NOMO-1 treated with dmso at 0.1 percent for 144 hours (cell line): ENCODE measurements around the gene KCTD1.
"Not testable (repeated sequence)": the region's sequence is repeated elsewhere in the genome, so short reads cannot be mapped to it uniquely, and the experiment has no call there.

Source experiments
- DNase-seq: peaks from one replicate; lab custom pipeline; 2025; ENCODE audit not compliant: unreplicated experiment; lab: John Stamatoyannopoulos, UW

The KCTD1 gene

DNA sequence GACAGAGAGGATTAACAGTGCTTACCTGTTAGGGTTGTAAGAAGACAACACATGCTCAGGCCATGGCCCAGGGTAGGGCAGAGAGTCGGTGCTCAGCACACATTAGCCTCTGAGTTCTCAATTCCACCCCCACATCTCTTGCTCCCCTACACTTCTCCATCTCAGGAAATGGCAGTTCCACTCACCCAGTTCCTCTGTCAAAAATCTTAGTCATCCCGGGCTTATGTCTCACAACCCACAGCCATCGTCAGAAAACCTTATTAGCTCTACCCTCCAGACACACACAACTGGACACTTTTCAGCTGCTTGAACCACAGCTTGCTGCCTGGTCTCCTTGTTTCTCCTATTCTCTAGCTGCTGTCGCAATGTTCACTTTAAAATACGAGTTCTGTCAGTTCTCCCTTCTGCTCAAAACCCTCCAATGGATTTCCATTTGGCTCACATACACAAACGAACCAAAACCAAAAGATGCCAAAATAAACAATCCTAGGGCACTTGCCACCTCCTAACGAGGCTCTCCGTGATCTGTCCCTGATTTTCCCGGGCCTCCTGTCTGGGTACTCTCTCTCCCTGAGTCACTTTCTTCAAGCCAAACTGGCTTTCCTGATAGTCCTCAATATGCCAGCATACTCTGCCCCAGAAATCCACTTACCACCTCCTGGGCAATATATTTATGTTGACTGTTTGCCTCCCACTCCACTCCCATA, 89.7 kb downstream of the KCTD1 start:
- peak; percentile 65 for DNase-seq

DNA sequence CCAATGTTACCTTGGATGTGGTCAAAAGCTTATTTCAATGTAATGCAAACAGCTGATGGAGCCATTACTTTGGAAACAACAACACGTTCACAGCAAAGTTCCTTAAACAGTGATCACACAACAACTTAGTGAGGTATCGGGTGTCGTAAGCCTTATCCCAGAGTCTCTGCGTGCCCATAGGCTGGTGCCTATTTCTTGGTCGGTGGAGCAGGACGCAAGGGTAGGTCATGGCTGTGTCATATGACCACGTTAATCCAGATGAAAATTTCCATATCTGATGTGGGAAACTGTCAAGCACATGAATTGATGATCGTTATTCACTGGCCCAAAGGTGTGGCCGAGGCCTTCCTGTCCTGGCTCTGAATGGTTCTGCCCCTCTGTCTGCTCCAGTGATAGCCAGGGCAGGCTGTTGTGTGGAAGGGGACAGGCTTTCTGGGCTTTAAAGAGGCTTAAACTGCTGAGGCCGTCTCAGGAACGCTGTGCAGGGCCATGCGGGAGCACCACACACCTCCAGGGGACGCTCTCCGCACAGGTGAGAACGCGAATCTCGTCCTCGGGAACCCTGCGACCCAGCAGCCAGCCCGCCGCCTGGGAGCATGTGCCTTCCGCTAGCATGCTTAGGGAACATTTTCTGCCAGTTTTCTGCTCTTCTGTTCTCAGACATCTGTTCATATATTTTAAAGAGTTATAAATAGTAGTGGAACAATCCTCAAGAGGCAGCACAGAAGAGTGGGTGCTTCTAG, 90.6 kb downstream of the KCTD1 start:
- DNase-seq = no peak

DNA sequence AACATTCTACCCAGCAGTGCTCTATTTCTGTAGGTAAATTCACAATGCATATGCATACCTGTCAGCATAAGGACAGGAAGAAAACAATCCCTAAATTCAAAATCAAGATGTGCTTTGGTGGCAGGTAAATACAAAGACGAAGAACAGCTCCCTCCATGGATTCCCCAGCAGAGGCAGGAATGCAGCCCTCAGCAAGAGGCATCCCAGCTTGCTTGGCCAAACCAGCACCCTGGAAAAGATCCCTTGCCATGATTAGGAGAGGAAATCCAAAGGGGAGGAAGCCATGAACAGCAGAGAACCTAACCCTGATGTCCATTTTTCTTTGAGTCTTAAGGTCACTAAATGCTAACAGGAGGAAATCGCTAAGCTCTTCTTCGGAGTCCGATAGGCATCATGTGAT, 91.2 kb downstream of the KCTD1 start:
- no peak for DNase-seq

DNA sequence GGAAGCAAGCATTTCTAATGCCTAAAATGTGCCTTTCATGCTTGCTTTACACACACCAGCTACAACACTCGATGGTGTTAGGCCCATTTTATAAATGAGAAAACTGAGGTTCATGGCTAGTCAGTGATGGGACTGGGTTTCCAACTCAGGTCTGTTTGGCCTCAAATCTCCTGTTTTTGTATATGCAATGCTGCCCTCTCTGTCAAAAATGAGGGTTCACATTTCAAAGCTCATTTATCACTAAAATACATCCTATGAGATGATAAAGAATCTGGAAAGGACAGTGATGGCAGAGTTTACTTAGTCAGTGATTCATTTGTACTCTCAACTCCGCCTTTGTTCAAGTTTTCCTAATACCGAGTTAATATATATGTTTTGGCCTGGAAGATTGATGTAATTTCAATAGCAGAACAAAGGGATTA, 92.3 kb downstream of the KCTD1 start:
- DNase-seq = no peak

DNA sequence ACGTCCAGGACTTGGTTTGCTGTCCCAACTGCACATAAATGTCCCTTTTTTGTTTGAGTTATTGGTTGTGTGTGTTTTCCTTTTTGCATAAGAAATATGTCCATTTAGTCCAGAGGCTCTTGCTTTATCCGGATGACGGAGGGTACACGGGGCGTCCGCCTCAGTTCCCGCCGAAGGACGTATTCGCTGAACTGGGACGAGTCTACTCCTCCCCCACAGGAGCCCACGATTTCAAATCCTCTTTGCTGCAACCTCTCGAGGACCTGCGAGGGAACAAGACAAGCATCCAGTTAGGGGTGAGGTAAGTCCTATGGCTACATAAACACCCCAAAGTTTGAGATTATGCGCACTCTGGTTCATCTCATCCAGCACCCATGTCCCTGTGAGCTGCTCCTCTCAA, 92.7 kb downstream of the KCTD1 start:
- no peak for DNase-seq

DNA sequence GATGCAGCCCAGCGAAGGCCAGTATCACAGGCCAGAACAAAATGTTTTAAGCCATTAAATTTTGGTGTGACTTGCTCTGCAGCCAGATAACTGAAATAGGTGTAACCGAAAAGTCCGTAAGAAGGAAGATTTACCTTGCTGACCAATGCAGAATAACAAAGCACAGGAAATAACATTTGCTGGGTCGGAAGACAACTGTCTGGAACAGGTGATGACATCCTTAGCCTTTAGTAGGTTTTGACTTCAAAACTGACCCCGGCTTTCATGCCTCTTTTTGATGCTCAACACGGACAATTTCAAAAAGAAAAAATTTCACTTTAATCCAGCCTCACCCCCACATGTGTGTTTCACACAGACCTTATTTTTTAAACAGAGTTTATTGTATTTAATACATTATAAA, 93.7 kb downstream of the KCTD1 start:
- no peak for DNase-seq

DNA sequence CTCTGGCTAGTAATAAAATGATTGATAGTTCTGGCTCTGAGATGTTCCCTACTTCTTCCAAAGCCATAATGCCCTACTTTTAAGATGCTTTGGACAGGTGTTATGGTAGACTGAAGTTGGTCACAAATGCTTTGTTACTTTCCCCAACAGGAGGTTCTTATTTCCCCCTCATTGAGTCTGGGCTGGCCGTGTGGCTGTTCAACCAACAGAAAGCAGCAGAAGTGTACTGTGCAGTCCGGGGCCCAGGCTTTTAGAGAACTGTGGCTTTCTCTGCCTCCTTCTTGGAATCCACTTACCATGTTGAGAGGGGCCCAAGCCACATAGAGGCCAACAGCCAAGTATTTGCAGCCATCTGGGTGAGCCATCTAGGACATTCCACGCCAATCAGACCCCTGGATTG, 94.2 kb downstream of the KCTD1 start:
- no peak for DNase-seq

DNA sequence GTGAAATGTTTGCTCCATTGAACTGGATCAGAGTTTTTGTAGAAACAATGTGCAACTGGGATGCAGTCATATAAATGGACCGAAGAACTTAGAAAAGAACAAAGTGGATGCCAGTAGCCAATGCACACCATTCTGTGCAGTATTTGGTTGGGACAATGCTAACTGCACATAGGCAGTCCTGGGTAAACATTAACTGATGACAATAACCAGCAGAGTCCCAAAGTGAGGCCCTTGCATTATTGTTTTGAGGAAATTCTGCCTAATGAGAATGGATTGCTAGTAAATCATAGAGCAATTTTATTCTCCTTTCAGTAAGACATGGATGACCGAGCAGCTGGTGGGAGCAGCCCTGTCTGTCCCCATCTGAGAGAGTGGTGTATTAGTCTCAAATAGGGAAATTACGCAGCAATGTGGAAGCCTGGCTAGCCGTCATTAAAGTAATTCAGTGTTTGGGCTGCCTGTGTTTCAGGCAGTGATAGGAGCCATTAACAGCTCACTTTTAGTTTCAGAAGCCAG, 94.9 kb downstream of the KCTD1 start:
- no peak for DNase-seq

DNA sequence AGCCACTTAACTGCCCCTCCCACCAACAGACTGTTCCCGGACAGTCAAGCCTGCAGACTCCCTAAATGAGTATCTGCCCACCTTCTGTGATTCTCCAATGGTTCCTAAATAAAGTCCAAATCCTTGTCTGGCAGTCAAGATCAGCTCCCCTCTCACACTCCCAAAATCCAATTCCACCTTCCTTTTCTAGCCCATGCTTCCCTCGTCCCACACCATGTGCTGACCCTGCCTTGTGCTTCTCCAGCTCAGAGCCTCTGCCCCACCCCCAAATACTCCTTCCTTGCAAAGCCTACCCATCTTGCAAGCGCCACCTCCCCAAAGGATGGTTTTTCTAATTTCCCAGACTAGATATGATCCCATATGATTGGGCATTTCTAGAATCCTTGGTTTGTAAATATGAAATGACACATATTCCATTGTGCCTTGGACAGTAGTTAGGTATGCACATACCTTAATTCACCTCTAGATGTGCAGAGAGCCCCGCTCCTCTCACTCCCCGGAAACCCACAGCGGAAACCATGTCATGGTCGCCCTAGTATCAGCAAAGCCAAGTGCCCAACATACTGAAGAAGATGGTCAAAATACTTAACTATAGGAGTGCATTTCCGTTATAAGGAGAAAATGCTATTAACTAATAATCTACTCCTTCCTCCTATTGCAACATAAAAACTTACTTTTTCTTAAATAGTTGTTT, 97.2 kb downstream of the KCTD1 start:
- no peak for DNase-seq

DNA sequence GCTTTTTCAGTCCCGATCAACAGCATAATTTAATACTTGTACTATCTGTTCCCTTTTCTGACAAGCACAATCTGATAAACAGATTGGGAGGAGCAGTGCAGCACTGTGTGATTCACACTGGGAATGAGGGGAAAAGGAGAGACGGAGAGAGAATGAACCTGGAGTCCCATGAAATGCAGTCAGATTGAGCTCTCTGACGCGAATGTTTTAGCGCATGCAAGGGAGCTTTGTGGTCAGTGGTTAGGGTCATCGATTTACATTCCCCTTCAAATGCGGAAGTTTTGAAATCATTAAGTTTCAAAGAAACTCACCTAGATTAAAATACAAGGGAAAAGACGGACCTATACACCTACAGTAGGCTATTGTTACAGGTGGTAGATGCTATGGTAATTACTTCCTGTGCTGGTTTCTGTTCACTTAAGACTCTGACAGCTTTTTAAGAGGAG, 99.6 kb downstream of the KCTD1 start:
- DNase-seq = no peak

DNA sequence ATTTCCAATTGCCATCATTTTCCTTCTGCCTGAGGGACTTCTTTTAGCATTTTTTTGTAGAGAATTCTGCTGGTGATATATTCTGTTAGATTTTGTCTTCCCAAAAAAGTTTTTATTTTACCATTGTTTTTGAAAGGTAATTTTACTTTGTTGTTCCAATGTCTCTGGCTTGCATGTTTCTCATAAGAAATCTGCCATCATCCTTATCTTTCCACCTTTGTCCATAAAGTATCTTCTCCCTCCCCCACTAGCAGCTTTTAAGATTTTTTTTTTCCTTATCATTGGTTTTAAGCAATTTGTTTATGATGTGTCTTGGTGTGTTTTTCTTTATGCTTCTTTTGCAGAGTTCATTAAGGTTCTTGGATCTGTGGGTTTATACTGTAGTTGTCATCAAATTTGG, 104.5 kb downstream of the KCTD1 start:
- DNase-seq = no peak

DNA sequence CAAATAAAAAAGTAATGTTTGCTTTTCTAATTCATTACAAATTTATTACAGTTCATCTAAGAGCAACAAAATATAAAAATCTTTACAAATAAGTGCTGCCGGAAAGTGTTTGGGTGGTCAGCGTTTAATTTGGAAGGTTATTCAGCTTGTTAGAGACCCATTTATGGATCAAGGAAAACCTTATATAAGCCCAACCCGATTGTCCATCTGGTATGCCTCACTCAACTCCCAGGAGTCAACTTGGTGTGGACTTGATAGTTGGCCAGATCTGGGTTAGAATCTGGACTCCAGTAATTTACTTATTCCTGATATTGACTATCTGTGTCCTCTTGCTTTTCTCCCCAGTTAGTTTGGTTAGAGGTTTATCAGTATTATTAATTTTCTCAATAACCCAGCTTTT, 106.2 kb downstream of the KCTD1 start:
- no peak for DNase-seq

DNA sequence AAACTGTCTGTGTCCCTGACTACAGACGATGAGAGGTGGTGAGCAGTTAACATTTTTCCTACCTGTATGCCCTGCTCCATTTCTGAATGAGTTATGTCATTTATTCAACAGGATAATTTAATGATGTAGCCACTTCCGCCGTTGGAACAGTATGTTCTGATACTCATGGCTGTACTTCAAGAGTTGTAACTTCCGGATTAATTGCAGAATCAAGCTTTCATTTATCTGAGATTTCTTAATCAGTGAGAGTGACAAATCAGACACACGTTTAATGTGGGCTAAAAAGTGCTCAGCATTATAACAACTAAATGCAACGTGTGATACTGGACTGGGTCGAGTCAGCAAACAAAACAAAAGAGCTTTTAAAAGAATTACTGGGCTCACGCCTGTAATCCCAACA, 107.7 kb downstream of the KCTD1 start:
- DNase-seq = no peak

DNA sequence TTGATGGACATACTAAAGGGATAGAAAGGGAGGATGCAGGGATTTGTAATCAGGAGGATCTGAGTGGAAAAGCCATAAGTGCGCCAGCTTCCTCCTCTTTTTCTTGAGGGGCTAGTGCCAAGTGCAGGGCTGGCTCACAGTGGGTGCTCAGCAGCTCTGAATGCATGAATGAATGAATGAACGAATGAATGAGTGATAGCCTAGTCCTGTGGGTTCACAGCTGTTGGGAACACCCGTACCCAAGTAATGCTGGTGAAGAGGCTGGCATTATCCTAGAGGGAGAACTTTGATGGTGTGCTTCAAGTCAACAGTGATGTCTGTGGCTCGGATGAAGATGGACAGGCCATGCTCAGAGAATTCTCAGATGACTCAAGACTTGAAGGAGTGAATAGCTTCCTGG, 108.8 kb downstream of the KCTD1 start:
- no peak for DNase-seq

DNA sequence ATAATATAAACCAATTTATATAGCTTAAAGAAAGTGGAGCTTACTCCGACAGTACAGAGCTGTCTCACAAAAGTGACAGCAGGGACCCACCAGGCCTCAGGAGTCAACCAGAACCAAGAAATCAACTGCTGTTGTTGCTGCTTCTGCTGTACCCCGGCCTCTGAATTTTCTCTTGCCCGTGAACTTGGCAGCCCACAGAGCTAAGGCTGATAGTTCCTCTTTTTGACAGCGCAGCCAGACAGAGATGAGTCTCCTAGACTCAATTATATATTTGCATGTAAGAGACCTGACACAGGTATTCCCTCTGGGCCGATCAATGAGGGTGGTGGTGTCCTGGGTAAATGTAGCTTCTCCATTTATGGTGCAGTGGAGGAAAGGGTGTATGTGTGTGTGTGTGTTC, 109.4 kb downstream of the KCTD1 start:
- no peak for DNase-seq

DNA sequence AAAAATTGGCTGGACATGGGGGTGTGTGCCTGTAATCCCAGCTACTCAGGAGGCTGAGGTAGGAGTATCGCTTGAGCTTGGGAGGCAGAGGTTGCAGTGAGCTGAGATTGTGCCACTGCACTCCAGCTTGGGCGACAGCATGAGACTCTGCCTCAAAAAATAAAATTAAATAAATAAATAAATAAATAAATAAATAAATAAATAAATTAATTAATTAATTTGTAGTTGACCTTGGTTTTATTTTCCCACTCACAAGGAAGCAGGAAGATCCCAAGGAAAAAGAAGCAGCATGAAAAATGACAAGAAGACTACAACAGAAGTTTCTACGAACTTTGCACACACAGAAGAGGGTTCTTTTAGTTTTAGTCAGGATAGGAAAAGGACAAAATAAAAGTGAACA, 110.7 kb downstream of the KCTD1 start:
- DNase-seq = not testable (repeated sequence)

DNA sequence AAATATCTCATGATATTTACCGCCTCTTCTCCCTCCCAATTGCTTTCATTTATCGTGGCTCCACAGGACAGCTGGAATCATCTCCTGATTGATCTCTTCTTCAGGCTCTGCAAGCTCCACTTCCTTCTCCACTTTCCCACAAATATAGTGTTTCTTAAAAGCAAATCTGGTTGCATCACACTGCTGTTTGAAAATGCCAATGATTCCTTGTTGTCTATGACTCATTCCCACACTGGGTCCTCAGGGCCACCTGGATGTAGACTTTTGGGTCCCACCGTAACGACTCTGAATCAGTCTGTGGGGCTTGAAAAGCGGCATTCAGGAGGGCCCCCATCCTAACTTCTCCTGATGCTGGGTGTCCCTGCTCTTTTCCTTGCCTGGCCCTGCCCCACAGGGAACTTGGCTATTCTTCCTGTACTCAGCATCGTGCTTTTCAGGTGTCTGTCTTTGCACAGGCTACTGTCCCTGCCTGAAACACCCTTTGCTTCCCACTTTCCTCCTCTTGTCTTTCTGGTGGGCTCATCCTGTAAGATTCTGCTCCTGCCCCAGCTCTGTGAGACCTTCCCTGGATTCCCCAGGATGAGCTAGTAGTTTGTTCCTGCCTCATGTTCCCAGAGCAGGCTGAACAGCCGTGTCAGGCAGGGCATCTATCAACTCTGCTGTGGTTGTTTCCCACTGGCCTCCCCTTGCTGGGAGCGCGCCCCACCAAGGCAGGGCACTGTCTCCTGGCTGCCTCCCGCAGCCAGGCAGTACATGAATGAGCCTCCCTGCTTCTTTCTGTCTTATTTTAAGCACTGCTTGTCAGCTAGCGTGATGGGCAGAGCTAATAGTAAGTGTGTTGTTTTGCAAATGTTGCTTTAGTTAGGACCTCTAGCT, 111.9 kb downstream of the KCTD1 start:
- DNase-seq = no peak

DNA sequence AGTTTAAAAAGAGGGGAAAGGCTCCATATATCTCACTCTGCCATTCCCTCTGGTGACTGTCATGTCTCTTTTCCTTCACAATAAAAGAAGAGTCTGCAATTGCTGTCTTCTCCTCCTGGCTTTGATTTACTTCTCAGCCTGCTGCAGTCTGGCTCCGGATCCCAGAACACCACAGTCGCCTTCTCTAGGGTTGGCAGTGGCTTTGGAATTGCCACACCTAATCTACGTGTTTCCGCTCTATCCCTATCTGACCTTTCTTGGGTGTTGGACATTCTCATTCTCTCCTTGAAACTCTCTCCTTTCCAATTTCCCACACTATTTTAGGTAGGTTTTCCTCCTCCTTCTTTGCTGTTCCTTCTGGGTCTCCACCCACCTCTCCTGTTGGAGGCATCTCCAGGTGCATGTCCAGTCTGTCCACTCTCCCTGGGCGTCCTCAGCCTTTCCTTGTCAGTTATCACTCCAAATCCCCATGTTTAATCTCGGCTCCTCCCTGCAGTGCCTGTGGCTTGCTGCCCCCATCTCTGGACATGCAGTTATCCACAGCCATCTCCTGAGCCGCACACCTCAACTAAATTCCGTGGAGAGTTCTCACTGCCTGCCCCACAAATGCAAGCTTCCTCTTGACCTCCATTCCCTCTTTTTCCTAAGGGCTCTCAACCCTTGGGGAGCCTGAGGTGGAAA, 112.8 kb downstream of the KCTD1 start:
- DNase-seq = no peak

DNA sequence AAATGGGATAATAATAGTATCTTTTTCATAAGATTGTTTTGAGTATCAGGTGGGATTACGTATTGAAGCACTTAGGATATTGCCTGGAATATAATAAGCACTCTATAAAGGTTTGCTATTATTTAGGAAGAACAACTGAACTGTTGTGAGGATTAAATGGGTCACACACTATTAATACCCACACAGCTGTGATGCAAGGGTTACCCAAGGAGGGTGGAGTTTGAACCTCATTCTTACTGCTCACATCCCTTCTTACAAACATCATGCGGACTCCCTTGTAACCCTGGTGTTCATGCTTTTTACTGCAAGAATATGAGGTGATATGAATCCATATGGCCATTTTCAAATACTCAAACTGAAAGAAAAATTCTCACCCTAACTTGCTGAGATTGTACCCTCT, 113.5 kb downstream of the KCTD1 start:
- DNase-seq = no peak

DNA sequence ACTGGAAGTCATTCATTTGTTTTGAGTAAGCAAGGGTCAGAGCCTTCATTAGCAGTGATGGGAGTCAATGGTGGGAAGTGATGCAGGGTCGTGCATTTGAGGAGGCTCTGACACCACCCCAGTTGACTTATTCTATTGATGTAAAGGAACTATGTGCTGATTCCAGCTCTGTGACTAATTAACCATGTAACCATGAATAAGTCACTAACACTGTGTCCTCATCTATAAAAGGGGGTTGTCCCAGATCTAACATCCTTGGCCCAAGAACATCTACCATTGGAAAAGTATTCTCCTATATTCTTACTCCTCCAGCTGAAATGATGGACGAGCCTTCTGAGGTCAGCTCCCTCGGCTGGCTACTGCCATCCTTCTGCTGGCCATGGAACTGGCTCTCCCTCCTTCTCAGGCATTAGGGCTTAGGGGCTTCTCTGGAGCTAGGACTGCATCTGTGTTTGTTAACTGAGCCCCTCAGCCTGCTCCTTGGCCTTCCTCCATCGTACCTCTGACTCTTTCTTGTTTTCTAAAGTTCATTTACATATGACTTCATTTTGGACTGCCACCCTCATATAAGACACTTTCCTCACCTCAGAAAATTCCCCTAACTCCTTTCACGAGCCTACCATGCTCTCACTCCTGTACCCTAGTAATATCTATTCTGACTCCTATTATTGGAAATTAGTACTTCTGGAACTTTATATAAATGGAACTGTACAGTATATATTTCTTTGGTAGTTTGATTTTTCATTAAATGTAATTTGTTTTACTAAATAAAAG, 115.5 kb downstream of the KCTD1 start:
- no peak for DNase-seq
